Right lobe of liver (tissue), 4 donors: ENCODE measurements around the gene PLOD3.

ENCODE experiments used
- POLR2A ChIP-seq: fragments of 450-650 bp; IDR thresholded peaks from one replicate; pipeline ENCODE4 v1.6.1; 2017; ENCODE audit warnings: antibody characterized with exemption, mild to moderate bottlenecking
- TF ChIP-seq, protein P1 (sequence below), 4 donors: fragments of 200-600 bp in 3 of 4; fragments of 450-650 bp in 1 of 4; IDR thresholded peaks; one replicate each; pipeline versions ENCODE4 v1.5.1 to v1.8.0; 2016 to 2022; ENCODE audit warnings: antibody characterized with exemption in 4 of 4, mild to moderate bottlenecking in 2 of 4
- donor health status: DM: no; HTN: no; CAD: no.
- donor health status: DM: no; HTN: no; CAD: no.
- donor health status: DM: no; HTN: yes; CAD: no.

DNA sequence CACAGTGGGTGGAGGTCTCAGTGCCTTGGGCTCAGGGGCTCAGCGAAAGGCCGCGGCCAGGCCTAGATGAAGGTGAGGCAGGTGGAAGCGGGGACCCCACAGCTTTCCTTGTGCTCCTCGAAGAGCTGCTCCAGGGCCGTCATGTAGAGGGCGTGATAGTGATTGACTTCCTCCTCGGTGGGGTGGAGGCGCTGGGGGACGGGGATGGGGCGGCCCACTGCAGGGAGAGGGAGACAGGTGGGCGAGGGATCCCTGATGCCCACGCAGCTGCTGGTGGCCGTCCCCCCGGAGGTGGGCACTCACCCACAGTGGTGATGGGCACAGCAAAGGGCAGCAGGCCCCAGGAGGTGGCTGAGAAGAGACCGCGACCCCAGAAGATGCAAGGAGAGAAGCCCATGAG lies 21.5 kb downstream of the PLOD3 start:
- TF ChIP-seq, protein P1, sequence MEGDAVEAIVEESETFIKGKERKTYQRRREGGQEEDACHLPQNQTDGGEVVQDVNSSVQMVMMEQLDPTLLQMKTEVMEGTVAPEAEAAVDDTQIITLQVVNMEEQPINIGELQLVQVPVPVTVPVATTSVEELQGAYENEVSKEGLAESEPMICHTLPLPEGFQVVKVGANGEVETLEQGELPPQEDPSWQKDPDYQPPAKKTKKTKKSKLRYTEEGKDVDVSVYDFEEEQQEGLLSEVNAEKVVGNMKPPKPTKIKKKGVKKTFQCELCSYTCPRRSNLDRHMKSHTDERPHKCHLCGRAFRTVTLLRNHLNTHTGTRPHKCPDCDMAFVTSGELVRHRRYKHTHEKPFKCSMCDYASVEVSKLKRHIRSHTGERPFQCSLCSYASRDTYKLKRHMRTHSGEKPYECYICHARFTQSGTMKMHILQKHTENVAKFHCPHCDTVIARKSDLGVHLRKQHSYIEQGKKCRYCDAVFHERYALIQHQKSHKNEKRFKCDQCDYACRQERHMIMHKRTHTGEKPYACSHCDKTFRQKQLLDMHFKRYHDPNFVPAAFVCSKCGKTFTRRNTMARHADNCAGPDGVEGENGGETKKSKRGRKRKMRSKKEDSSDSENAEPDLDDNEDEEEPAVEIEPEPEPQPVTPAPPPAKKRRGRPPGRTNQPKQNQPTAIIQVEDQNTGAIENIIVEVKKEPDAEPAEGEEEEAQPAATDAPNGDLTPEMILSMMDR (IDR thresholded peaks at IDR 0.05): no peak
- no peak for TF ChIP-seq POLR2A
